NT2/D1 (cell line): Measurements from ENCODE around the gene SDK1.

Source experiments
- DNase-seq: peaks from one replicate; pipeline ENCODE4 v3.0.0-alpha.2; 2011; ENCODE audit warnings: low read depth, low spot score
- H3K27me3 ChIP-seq: 2 replicates; pipeline ENCODE4 v1.6.0; 2011; ENCODE audit warnings: mild to moderate bottlenecking; ENCODE audit not compliant: insufficient read length, insufficient read depth
- H3K36me3 ChIP-seq: 2 replicates; pipeline ENCODE4 v1.6.1; 2011; ENCODE audit warnings: mild to moderate bottlenecking, low read length, mixed read lengths; ENCODE audit not compliant: insufficient read depth, insufficient read length
- H3K4me1 ChIP-seq: 2 replicates; pipeline ENCODE4 v1.5.1; 2011; ENCODE audit not compliant: insufficient read depth, insufficient read length
- H3K4me3 ChIP-seq: 2 replicates; pipeline ENCODE4 v1.5.1; 2011; ENCODE audit warnings: low read depth; ENCODE audit not compliant: insufficient read length
- H3K9ac ChIP-seq: 2 replicates; pipeline ENCODE4 v1.6.0; 2011; ENCODE audit warnings: low read depth; ENCODE audit not compliant: insufficient read length
- H3K9me3 ChIP-seq: 2 replicates; pipeline ENCODE4 v1.5.1; 2011; ENCODE audit warnings: mild to moderate bottlenecking, low read length; ENCODE audit not compliant: insufficient read depth
- SUZ12 ChIP-seq: IDR thresholded peaks from 2 replicates; pipeline ENCODE4 v1.6.1; 2011; ENCODE audit not compliant: insufficient read length, insufficient read depth; ENCODE audit errors: extremely low read depth
- YY1 ChIP-seq: IDR thresholded peaks from 2 replicates; pipeline ENCODE4 v1.6.1; 2011; ENCODE audit not compliant: insufficient read length, insufficient read depth
- ZNF274 ChIP-seq: IDR thresholded peaks from 2 replicates; pipeline ENCODE4 v1.6.1; 2011; ENCODE audit warnings: mild to moderate bottlenecking, low read depth, low read length

SDK1 gene

GRCh38 chr7:4056552-4057288 lies 755.7 kb downstream of the SDK1 start:
- TF ChIP-seq SUZ12 (no peak), YY1 (no peak), ZNF274 (no peak)
- no peaks in the 10 kb centered on the region for H3K4me1 ChIP-seq
- H3K9ac ChIP-seq: no peak overlapping the region

GRCh38 chr7:4057289-4057616 lies 756.2 kb downstream of the SDK1 start:
- no peak overlapping the region for H3K4me3 ChIP-seq
- no peaks in the 10 kb centered on the region for H3K36me3 ChIP-seq
- no peak for DNase-seq

More at GRCh38 chr7:4056552-4057288, 755.7 kb downstream of the SDK1 start:
- H3K27me3 ChIP-seq: no peaks in the 10 kb centered on the region
- no peaks in the 10 kb centered on the region for H3K36me3 ChIP-seq
- no peak overlapping the region for H3K4me3 ChIP-seq
- DNase-seq: no peak
- peaks cover 8% of the 10 kb centered on the region; the same call in 1 of the 2 replicates for H3K9me3 ChIP-seq

GRCh38 chr7:4058158-4058557 lies 757.1 kb downstream of the SDK1 start:
- TF ChIP-seq SUZ12 (no peak), YY1 (no peak), ZNF274 (no peak)
- H3K4me1 ChIP-seq: no peaks in the 10 kb centered on the region
- no peaks in the 10 kb centered on the region for H3K27me3 ChIP-seq
- no peak for DNase-seq
- no peak overlapping the region for H3K4me3 ChIP-seq
- H3K9ac ChIP-seq: no peak overlapping the region
- H3K36me3 ChIP-seq: no peaks in the 10 kb centered on the region
- peaks cover 8% of the 10 kb centered on the region; the same call in 1 of the 2 replicates for H3K9me3 ChIP-seq

More at GRCh38 chr7:4057289-4057616, 756.2 kb downstream of the SDK1 start:
- H3K9me3 ChIP-seq: peaks cover 8% of the 10 kb centered on the region; the same call in 1 of the 2 replicates
- no peaks in the 10 kb centered on the region for H3K27me3 ChIP-seq
- no peaks in the 10 kb centered on the region for H3K4me1 ChIP-seq
- no peak overlapping the region for H3K9ac ChIP-seq
- no peak for TF ChIP-seq YY1
- no peak for TF ChIP-seq SUZ12
- no peak for TF ChIP-seq ZNF274

GRCh38 chr7:4065190-4065589 lies 764.1 kb downstream of the SDK1 start:
- H3K36me3 ChIP-seq: no peaks in the 10 kb centered on the region
- H3K9ac ChIP-seq: no peak overlapping the region
- no peak overlapping the region for H3K4me3 ChIP-seq
- TF ChIP-seq YY1 (no peak), SUZ12 (no peak), ZNF274 (no peak)
- H3K27me3 ChIP-seq: no peaks in the 10 kb centered on the region
- peaks cover 4% of the 10 kb centered on the region for H3K4me1 ChIP-seq
- H3K9me3 ChIP-seq: no peaks in the 10 kb centered on the region
- no peak for DNase-seq

- Histone ChIP-seq H3K4me3 (no peak overlapping the region), H3K9ac (no peak overlapping the region), H3K27me3 (no peaks in the 10 kb centered on the region), H3K4me1 (peaks cover 4% of the 10 kb centered on the region), H3K9me3 (no peaks in the 10 kb centered on the region), H3K36me3 (no peaks in the 10 kb centered on the region)
- no peak for DNase-seq
- no peak for TF ChIP-seq ZNF274
- no peak for TF ChIP-seq SUZ12
- no peak for TF ChIP-seq YY1
Observed at GRCh38 chr7:4066206-4066605, 765.2 kb downstream of the SDK1 start.

- H3K4me3 ChIP-seq: no peak overlapping the region
- no peaks in the 10 kb centered on the region for H3K9me3 ChIP-seq
- TF ChIP-seq ZNF274 (no peak), YY1 (no peak), SUZ12 (no peak)
- no peaks in the 10 kb centered on the region for H3K36me3 ChIP-seq
- peaks cover 4% of the 10 kb centered on the region for H3K4me1 ChIP-seq
- no peak for DNase-seq
- no peak overlapping the region for H3K9ac ChIP-seq
- H3K27me3 ChIP-seq: no peaks in the 10 kb centered on the region
Observed at GRCh38 chr7:4066626-4067475, 765.8 kb downstream of the SDK1 start.

GRCh38 chr7:4067476-4067760 lies 766.4 kb downstream of the SDK1 start:
- H3K27me3 ChIP-seq: no peaks in the 10 kb centered on the region
- H3K4me1 ChIP-seq: peaks cover 4% of the 10 kb centered on the region
- no peak for TF ChIP-seq YY1
- TF ChIP-seq SUZ12: no peak
- no peak for TF ChIP-seq ZNF274
- H3K9ac ChIP-seq: no peak overlapping the region
- no peaks in the 10 kb centered on the region for H3K36me3 ChIP-seq
- H3K4me3 ChIP-seq: no peak overlapping the region
- no peaks in the 10 kb centered on the region for H3K9me3 ChIP-seq
- no peak for DNase-seq
